Stomach (tissue), 4 donors: ENCODE data around the gene SLC10A2.

Source experiments
- CTCF ChIP-seq, 7 experiments: fragments of 450-650 bp in 4 of 7; fragments of 200-600 bp in 3 of 7; sonication (generic) in 3 of 7; IDR thresholded peaks; one replicate each; pipeline ENCODE4 v1.5.1; 2016 to 2019; ENCODE audit warnings: antibody characterized with exemption in 7 of 7, control low read depth in 2 of 7, mild to moderate bottlenecking in 1 of 7
- EP300 ChIP-seq: sonication (generic); formaldehyde crosslinking; IDR thresholded peaks from one replicate; pipeline ENCODE4 v1.6.1; 2017; ENCODE audit warnings: antibody characterized with exemption
- POLR2A ChIP-seq, 4 donors: fragments of 450-650 bp; IDR thresholded peaks; one replicate each; pipeline ENCODE4 v1.6.1; 2016; ENCODE audit warnings: antibody characterized with exemption in 4 of 4, control low read depth in 2 of 4, mild to moderate bottlenecking in 1 of 4, moderate library complexity in 1 of 4

GRCh38 chr13:103055166-103055565 lies 11.1 kb downstream of the SLC10A2 start:
- TF ChIP-seq CTCF (IDR thresholded peaks at IDR 0.05) (no peak), EP300 (no peak), POLR2A (IDR thresholded peaks at IDR 0.05) (no peak)
